Gastroesophageal sphincter (tissue), 4 donors: ENCODE measurements around the gene ELF2. TPM values are rescaled to one million over a fixed set of nuclear protein-coding genes. Genes with fewer than 3 reads are reported as not detected.

Experiments used
- ATAC-seq: fragments of 150-250 bp; one replicate; pipeline ENCODE4 v1.9.1; 2016; ENCODE audit warnings: mild to moderate bottlenecking, moderate library complexity
- H3K27ac ChIP-seq, 4 donors: fragments of 200-600 bp; sonication (generic) in 3 of 4; 1 replicate in 3 of 4; 2 replicates in 1 of 4; pipeline ENCODE4 v1.5.1; 2016 to 2019
- H3K27me3 ChIP-seq: fragments of 200-600 bp; sonication (generic); one replicate; pipeline ENCODE4 v1.5.1; 2019
- H3K36me3 ChIP-seq, 2 donors: fragments of 200-600 bp; sonication (generic); one replicate each; pipeline ENCODE4 v1.5.1; 2019; ENCODE audit warnings: control low read depth in 1 of 2
- H3K4me1 ChIP-seq, 3 donors: fragments of 200-600 bp; sonication (generic); 1 replicate in 2 of 3; 2 replicates in 1 of 3; pipeline ENCODE4 v1.5.1; 2016 to 2019; ENCODE audit warnings: control low read depth in 2 of 3
- H3K4me3 ChIP-seq, 2 donors: fragments of 200-600 bp; sonication (generic); one replicate each; pipeline ENCODE4 v1.5.1; 2019; ENCODE audit warnings: mild to moderate bottlenecking in 1 of 2, moderate library complexity in 1 of 2
- H3K9me3 ChIP-seq, 3 donors: fragments of 200-600 bp; sonication (generic); one replicate each; pipeline ENCODE4 v1.5.1; 2017 to 2019; ENCODE audit warnings: control low read depth in 2 of 3
- CTCF ChIP-seq, 4 experiments: fragments of 200-600 bp in 2 of 4; fragments of 450-650 bp in 2 of 4; sonication (generic) in 1 of 4; IDR thresholded peaks; one replicate each; pipeline ENCODE4 v1.5.1; 2017 to 2019; ENCODE audit warnings: antibody characterized with exemption in 4 of 4, mild to moderate bottlenecking in 2 of 4, moderate library complexity in 2 of 4
- EP300 ChIP-seq: sonication (generic); formaldehyde crosslinking; IDR thresholded peaks from one replicate; pipeline ENCODE4 v1.6.1; 2017; ENCODE audit warnings: antibody characterized with exemption, mild to moderate bottlenecking
- POLR2A ChIP-seq, 2 donors: fragments of 450-650 bp; IDR thresholded peaks; one replicate each; pipeline ENCODE4 v1.6.1; 2017; ENCODE audit warnings: antibody characterized with exemption in 2 of 2, mild to moderate bottlenecking in 2 of 2, moderate library complexity in 1 of 2
- POLR2AphosphoS5 ChIP-seq: sonication (generic); formaldehyde crosslinking; IDR thresholded peaks from one replicate; pipeline ENCODE4 v1.6.1; 2017; ENCODE audit warnings: antibody characterized with exemption
- WGBS, 2 donors: methylation state at CpG; one replicate each; pipeline ENCODE4 v1.1.5; 2018; ENCODE audit warnings: low coverage in 1 of 2; 5-methylcytosine and 5-hydroxymethylcytosine counted together
- total RNA-seq, 4 donors: library from RNA; depleted of rRNA; stranded (reverse); fragments of >200 nt; gene quantifications; one replicate each; pipeline ENCODE4 v1.1.0, GENCODE V29; 2016

Gene ELF2
- total RNA-seq, 4 donors from 2014 or later, result 51.2 to 73.0 (median 60.0) TPM

- Histone ChIP-seq H3K36me3 (peaks cover 0 to 1% of the 10 kb centered on the region in 2 donors), H3K4me3 (no peak overlapping the region), H3K9me3 (no peaks in the 10 kb centered on the region), H3K27me3 (no peaks in the 10 kb centered on the region), H3K4me1 (peaks cover 0 to 44% (median 7%) of the 10 kb centered on the region in 3 donors), H3K27ac (no peak overlapping the region)
- TF ChIP-seq CTCF (IDR thresholded peaks at IDR 0.05) (no peak), EP300 (no peak), POLR2AphosphoS5 (no peak), POLR2A (IDR thresholded peaks at IDR 0.05) (no peak)
- no peak for ATAC-seq
- WGBS, 2 donors, result 67 to 75% methylated on average over 1 of the region's 1 CpG
Observed at GRCh38 chr4:139154538-139154937, 22.5 kb downstream of the ELF2 start.

GRCh38 chr4:139154134-139154421, 22.9 kb downstream of the ELF2 start:
- no peak for ATAC-seq
- TF ChIP-seq POLR2AphosphoS5 (no peak), POLR2A (IDR thresholded peaks at IDR 0.05) (no peak), CTCF (IDR thresholded peaks at IDR 0.05) (no peak), EP300 (no peak)
- WGBS, 2 donors, result 56 to 74% methylated on average over 2 of the region's 2 CpGs
- no peaks in the 10 kb centered on the region for H3K9me3 ChIP-seq
- no peaks in the 10 kb centered on the region for H3K27me3 ChIP-seq
- peaks cover 0 to 44% (median 7%) of the 10 kb centered on the region in 3 donors for H3K4me1 ChIP-seq
- H3K27ac ChIP-seq, result no peak overlapping the region
- no peaks in the 10 kb centered on the region for H3K36me3 ChIP-seq
- no peak overlapping the region for H3K4me3 ChIP-seq

- Histone ChIP-seq H3K36me3 (no peaks in the 10 kb centered on the region), H3K4me3 (no peak overlapping the region), H3K9me3 (no peaks in the 10 kb centered on the region), H3K27me3 (no peaks in the 10 kb centered on the region), H3K27ac (no peak overlapping the region), H3K4me1 (peaks cover 0 to 39% (median 7%) of the 10 kb centered on the region in 3 donors)
- ATAC-seq, result no peak
- TF ChIP-seq POLR2A (IDR thresholded peaks at IDR 0.05) (no peak), EP300 (no peak), POLR2AphosphoS5 (no peak), CTCF (IDR thresholded peaks at IDR 0.05) (no peak)
- 100% methylated on average over 1 of the region's 1 CpG for WGBS, 2 donors
Observed at GRCh38 chr4:139153411-139154133, 23.4 kb downstream of the ELF2 start.

GRCh38 chr4:139152249-139152648, 24.8 kb downstream of the ELF2 start:
- no peaks in the 10 kb centered on the region for H3K27me3 ChIP-seq
- H3K4me1 ChIP-seq, result peaks cover 0 to 33% (median 7%) of the 10 kb centered on the region in 3 donors
- no peak for ATAC-seq
- TF ChIP-seq POLR2AphosphoS5 (no peak), EP300 (no peak), POLR2A (IDR thresholded peaks at IDR 0.05) (no peak), CTCF (IDR thresholded peaks at IDR 0.05) (no peak)
- H3K27ac ChIP-seq, result no peak overlapping the region
- no peaks in the 10 kb centered on the region for H3K9me3 ChIP-seq
- 78 to 92% methylated on average over 2 of the region's 2 CpGs for WGBS, 2 donors
- no peaks in the 10 kb centered on the region for H3K36me3 ChIP-seq
- H3K4me3 ChIP-seq, result no peak overlapping the region

GRCh38 chr4:139146926-139147629, 29.9 kb downstream of the ELF2 start:
- Histone ChIP-seq H3K9me3 (no peaks in the 10 kb centered on the region), H3K4me1 (peaks cover 6 to 41% (median 9%) of the 10 kb centered on the region in 3 donors), H3K27ac (no peak overlapping the region), H3K27me3 (no peaks in the 10 kb centered on the region), H3K4me3 (no peak overlapping the region), H3K36me3 (no peaks in the 10 kb centered on the region)
- ATAC-seq, result no peak
- WGBS, 2 donors, result 87 to 91% methylated on average over 3 to 4 of the region's 8 CpGs
- TF ChIP-seq EP300 (no peak), CTCF (IDR thresholded peaks at IDR 0.05) (no peak), POLR2AphosphoS5 (no peak), POLR2A (IDR thresholded peaks at IDR 0.05) (no peak)
